ENCODE data around the gene VPS52. TPM values are rescaled to one million over a fixed set of nuclear protein-coding genes. Genes with fewer than 3 reads are reported as not detected.

VPS52 gene
- total and polyA plus RNA-seq, 9 of the 15 experiments (the other 6 are each of a cell fraction or from before 2014, with no cell fraction given) = 24.4 to 103 (median 40.2) TPM

- TF ChIP-seq UBTF (IDR thresholded peaks at IDR 0.05; ENCODE audit: borderline replicate concordance in 1 of 2, low read depth in 2 of 2, low read length in 2 of 2) (0 out of 4 replicates have a peak, but pooled peaks of 1 of the 2 experiments have one; percentile 19), E2F6 (IDR thresholded peaks at IDR 0.05; ENCODE audit: borderline replicate concordance in 1 of 2, extremely low read depth in 1 of 2, insufficient read depth in 1 of 2, insufficient read length in 1 of 2, low read depth in 1 of 2, low read length in 1 of 2, poor library complexity in 1 of 2, severe bottlenecking in 1 of 2) (peak in 1 of 2 experiments; percentile 46), CREBBP (IDR thresholded peaks at IDR 0.05; ENCODE audit: low read depth, low read length) (no peak), PHF20 (IDR thresholded peaks at IDR 0.05; ENCODE audit: partially characterized antibody) (no peak), NFE2 (IDR thresholded peaks at IDR 0.05; ENCODE audit: low read depth) (peak; percentile 19; the same call in 1 of the 2 replicates), DPF2 (IDR thresholded peaks at IDR 0.05) (peak; percentile 65), ARID3B (CRISPR knock-in tag; IDR thresholded peaks at IDR 0.05; ENCODE audit: borderline replicate concordance) (no peak), MLX (CRISPR knock-in tag; conservative IDR thresholded peaks at IDR 0.05) (0 out of 4 replicates have a peak, but pooled peaks of 1 of the 2 experiments have one; percentile 10), ZBTB7A (IDR thresholded peaks at IDR 0.05; ENCODE audit: borderline replicate concordance, control insufficient read depth, low read depth, low read length) (peak; percentile 49; the same call in 1 of the 2 replicates), SMAD3 (CRISPR knock-in tag; conservative IDR thresholded peaks at IDR 0.05) (no peak), CREB1 (IDR thresholded peaks at IDR 0.05) (no peak), CREB1 (CRISPR knock-in tag; IDR thresholded peaks at IDR 0.05) (no peak), ZNF79 (CRISPR knock-in tag; IDR thresholded peaks at IDR 0.05; ENCODE audit: low read depth) (no peak), FOXA1 (IDR thresholded peaks at IDR 0.05; ENCODE audit: borderline replicate concordance) (no peak), GTF2A2 (tag; IDR thresholded peaks at IDR 0.05) (no peak), NR2C2 (CRISPR knock-in tag; IDR thresholded peaks at IDR 0.05) (no peak), NR2C2 (tag; IDR thresholded peaks at IDR 0.05) (peak; percentile 29; the same call in 1 of the 2 replicates), CREM (IDR thresholded peaks at IDR 0.05; ENCODE audit: low read depth) (peak; percentile 31; the same call in 1 of the 2 replicates), FOS (IDR thresholded peaks at IDR 0.05; ENCODE audit: extremely low read depth, insufficient read length) (peak; percentile 13)
Measured at GRCh38 chr6:33205191-33206026, 66.3 kb downstream of the VPS52 start (continued).
